ENCODE measurements around the gene DARS1.
"Not testable (repeated sequence)": the region's sequence is repeated elsewhere in the genome, so short reads cannot be mapped to it uniquely, and the experiment has no call there.

DARS1 gene

GRCh38 chr2:135909976-135910375 is 75.5 kb downstream of the DARS1 start:
- H3K9me3 Mint-ChIP-seq = no peaks in the 10 kb centered on the region
- H3K36me3 Mint-ChIP-seq (ENCODE audit: insufficient read depth) = peaks cover 42% of the 10 kb centered on the region
- no peaks in the 10 kb centered on the region for H3K27me3 Mint-ChIP-seq
- H3K4me3 Mint-ChIP-seq = no peak overlapping the region
- ATAC-seq (replicated peaks; ENCODE audit: extremely low read depth, poor library complexity, severe bottlenecking) (no peak), DNase-seq (ENCODE audit: low spot score in 2 of 2) (no peak)
- no peak overlapping the region for H3K27ac Mint-ChIP-seq (ENCODE audit: low read depth)
- no peaks in the 10 kb centered on the region for H3K4me1 Mint-ChIP-seq

- no peak for ATAC-seq (replicated peaks; ENCODE audit: extremely low read depth, poor library complexity, severe bottlenecking)
- no peaks in the 10 kb centered on the region for H3K9me3 Mint-ChIP-seq
- no peaks in the 10 kb centered on the region for H3K4me1 Mint-ChIP-seq
- no peaks in the 10 kb centered on the region for H3K27me3 Mint-ChIP-seq
- peaks cover 32% of the 10 kb centered on the region for H3K36me3 Mint-ChIP-seq (ENCODE audit: insufficient read depth)
- DNase-seq (ENCODE audit: low spot score in 2 of 2) = no peak
- H3K27ac Mint-ChIP-seq (ENCODE audit: low read depth) = no peak overlapping the region
- no peak overlapping the region for H3K4me3 Mint-ChIP-seq
Measured at GRCh38 chr2:135905679-135906078, 79.7 kb downstream of the DARS1 start.

GRCh38 chr2:135904341-135904989 is 81.0 kb downstream of the DARS1 start:
- Mint-ChIP-seq H3K27me3 (no peaks in the 10 kb centered on the region), H3K4me3 (no peak overlapping the region), H3K9me3 (no peaks in the 10 kb centered on the region), H3K36me3 (ENCODE audit: insufficient read depth) (peaks cover 24% of the 10 kb centered on the region), H3K27ac (ENCODE audit: low read depth) (no peak overlapping the region), H3K4me1 (no peaks in the 10 kb centered on the region)
- ATAC-seq (replicated peaks; ENCODE audit: extremely low read depth, poor library complexity, severe bottlenecking) = no peak
- DNase-seq (ENCODE audit: low spot score in 2 of 2) = no peak

- no peaks in the 10 kb centered on the region for H3K27me3 Mint-ChIP-seq
- ATAC-seq (replicated peaks; ENCODE audit: extremely low read depth, poor library complexity, severe bottlenecking) = no peak
Measured at GRCh38 chr2:135903650-135904049, 81.8 kb downstream of the DARS1 start.

GRCh38 chr2:135899567-135899966 is 85.9 kb downstream of the DARS1 start:
- Mint-ChIP-seq H3K36me3 (ENCODE audit: insufficient read depth) (peaks cover 1% of the 10 kb centered on the region), H3K4me1 (no peaks in the 10 kb centered on the region), H3K4me3 (no peak overlapping the region), H3K9me3 (no peaks in the 10 kb centered on the region), H3K27me3 (no peaks in the 10 kb centered on the region), H3K27ac (ENCODE audit: low read depth) (no peak overlapping the region)
- ATAC-seq (replicated peaks; ENCODE audit: extremely low read depth, poor library complexity, severe bottlenecking) (no peak), DNase-seq (ENCODE audit: low spot score in 2 of 2) (no peak)

More at GRCh38 chr2:135903650-135904049, 81.8 kb downstream of the DARS1 start:
- Mint-ChIP-seq H3K36me3 (ENCODE audit: insufficient read depth) (peaks cover 21% of the 10 kb centered on the region), H3K4me1 (no peaks in the 10 kb centered on the region), H3K27ac (ENCODE audit: low read depth) (no peak overlapping the region), H3K9me3 (no peaks in the 10 kb centered on the region), H3K4me3 (no peak overlapping the region)
- DNase-seq (ENCODE audit: low spot score in 2 of 2) = no peak

GRCh38 chr2:135898234-135898786 is 87.1 kb downstream of the DARS1 start:
- Mint-ChIP-seq H3K4me3 (no peak overlapping the region), H3K27ac (ENCODE audit: low read depth) (no peak overlapping the region), H3K9me3 (no peaks in the 10 kb centered on the region), H3K36me3 (ENCODE audit: insufficient read depth) (peaks cover 1% of the 10 kb centered on the region), H3K4me1 (no peaks in the 10 kb centered on the region), H3K27me3 (no peaks in the 10 kb centered on the region)
- DNase-seq (ENCODE audit: low spot score in 2 of 2) = no peak
- no peak for ATAC-seq (replicated peaks; ENCODE audit: extremely low read depth, poor library complexity, severe bottlenecking)

- Mint-ChIP-seq H3K36me3 (ENCODE audit: insufficient read depth) (no peaks in the 10 kb centered on the region), H3K27me3 (no peaks in the 10 kb centered on the region), H3K27ac (ENCODE audit: low read depth) (no peak overlapping the region), H3K4me3 (no peak overlapping the region), H3K9me3 (no peaks in the 10 kb centered on the region), H3K4me1 (no peaks in the 10 kb centered on the region)
- no peak for DNase-seq (ENCODE audit: low spot score in 2 of 2)
- no peak for ATAC-seq (replicated peaks; ENCODE audit: extremely low read depth, poor library complexity, severe bottlenecking)
Measured at GRCh38 chr2:135894930-135895329, 90.5 kb downstream of the DARS1 start.

- no peak overlapping the region for H3K4me3 Mint-ChIP-seq
- no peak overlapping the region for H3K27ac Mint-ChIP-seq (ENCODE audit: low read depth)
- no peak for DNase-seq (ENCODE audit: low spot score in 2 of 2)
- H3K36me3 Mint-ChIP-seq (ENCODE audit: insufficient read depth) = no peaks in the 10 kb centered on the region
- H3K27me3 Mint-ChIP-seq = no peaks in the 10 kb centered on the region
- ATAC-seq (replicated peaks; ENCODE audit: extremely low read depth, poor library complexity, severe bottlenecking) = no peak
- no peaks in the 10 kb centered on the region for H3K4me1 Mint-ChIP-seq
- no peaks in the 10 kb centered on the region for H3K9me3 Mint-ChIP-seq
Measured at GRCh38 chr2:135893374-135893794, 92.0 kb downstream of the DARS1 start.

GRCh38 chr2:135890835-135891234 is 94.6 kb downstream of the DARS1 start:
- no peaks in the 10 kb centered on the region for H3K9me3 Mint-ChIP-seq

GRCh38 chr2:135890149-135890548 is 95.3 kb downstream of the DARS1 start:
- Mint-ChIP-seq H3K4me3 (no peak overlapping the region), H3K27me3 (peaks cover 12% of the 10 kb centered on the region), H3K9me3 (no peaks in the 10 kb centered on the region), H3K36me3 (ENCODE audit: insufficient read depth) (no peaks in the 10 kb centered on the region), H3K4me1 (no peaks in the 10 kb centered on the region), H3K27ac (ENCODE audit: low read depth) (no peak overlapping the region)
- ATAC-seq (replicated peaks; ENCODE audit: extremely low read depth, poor library complexity, severe bottlenecking) (no peak), DNase-seq (ENCODE audit: low spot score in 2 of 2) (no peak)

More at GRCh38 chr2:135890835-135891234, 94.6 kb downstream of the DARS1 start:
- DNase-seq (ENCODE audit: low spot score in 2 of 2) (no peak), ATAC-seq (replicated peaks; ENCODE audit: extremely low read depth, poor library complexity, severe bottlenecking) (no peak)
- H3K4me3 Mint-ChIP-seq = no peak overlapping the region
- H3K4me1 Mint-ChIP-seq = no peaks in the 10 kb centered on the region
- H3K36me3 Mint-ChIP-seq (ENCODE audit: insufficient read depth) = no peaks in the 10 kb centered on the region
- peaks cover 6% of the 10 kb centered on the region for H3K27me3 Mint-ChIP-seq
- H3K27ac Mint-ChIP-seq (ENCODE audit: low read depth) = no peak overlapping the region

- H3K27me3 Mint-ChIP-seq = peaks cover 19% of the 10 kb centered on the region
Measured at GRCh38 chr2:135888587-135888986, 96.8 kb downstream of the DARS1 start.

GRCh38 chr2:135885709-135886108 is 99.7 kb downstream of the DARS1 start:
- H3K27ac Mint-ChIP-seq (ENCODE audit: low read depth) = no peak overlapping the region
- H3K36me3 Mint-ChIP-seq (ENCODE audit: insufficient read depth) = no peaks in the 10 kb centered on the region
- no peaks in the 10 kb centered on the region for H3K9me3 Mint-ChIP-seq
- ATAC-seq (replicated peaks; ENCODE audit: extremely low read depth, poor library complexity, severe bottlenecking) (no peak), DNase-seq (ENCODE audit: low spot score in 2 of 2) (no peak)
- no peak overlapping the region for H3K4me3 Mint-ChIP-seq
- no peaks in the 10 kb centered on the region for H3K4me1 Mint-ChIP-seq
- H3K27me3 Mint-ChIP-seq = peaks cover 33% of the 10 kb centered on the region

More at GRCh38 chr2:135888587-135888986, 96.8 kb downstream of the DARS1 start:
- not testable (repeated sequence) for H3K36me3 Mint-ChIP-seq (ENCODE audit: insufficient read depth); H3K27ac Mint-ChIP-seq (ENCODE audit: low read depth); DNase-seq (ENCODE audit: low spot score in 2 of 2); ATAC-seq (replicated peaks; ENCODE audit: extremely low read depth, poor library complexity, severe bottlenecking); H3K4me3 Mint-ChIP-seq; H3K4me1 Mint-ChIP-seq; H3K9me3 Mint-ChIP-seq

GRCh38 chr2:135882415-135882814 is 103.0 kb downstream of the DARS1 start:
- Mint-ChIP-seq H3K9me3 (no peaks in the 10 kb centered on the region), H3K27me3 (peaks cover 33% of the 10 kb centered on the region), H3K27ac (ENCODE audit: low read depth) (no peak overlapping the region), H3K36me3 (ENCODE audit: insufficient read depth) (peaks cover 3% of the 10 kb centered on the region), H3K4me1 (peaks cover 4% of the 10 kb centered on the region), H3K4me3 (no peak overlapping the region)
- ATAC-seq (replicated peaks; ENCODE audit: extremely low read depth, poor library complexity, severe bottlenecking) = no peak
- DNase-seq (ENCODE audit: low spot score in 2 of 2) = no peak
